ENCODE measurements around the gene SUCO.
A peak's percentile ranks its signal among the peaks of the same experiment; 100 is the strongest.

The SUCO gene

GRCh38 chr1:172653015-172653709, 120.2 kb downstream of the SUCO start:
- DNase-seq = no peak

DNA sequence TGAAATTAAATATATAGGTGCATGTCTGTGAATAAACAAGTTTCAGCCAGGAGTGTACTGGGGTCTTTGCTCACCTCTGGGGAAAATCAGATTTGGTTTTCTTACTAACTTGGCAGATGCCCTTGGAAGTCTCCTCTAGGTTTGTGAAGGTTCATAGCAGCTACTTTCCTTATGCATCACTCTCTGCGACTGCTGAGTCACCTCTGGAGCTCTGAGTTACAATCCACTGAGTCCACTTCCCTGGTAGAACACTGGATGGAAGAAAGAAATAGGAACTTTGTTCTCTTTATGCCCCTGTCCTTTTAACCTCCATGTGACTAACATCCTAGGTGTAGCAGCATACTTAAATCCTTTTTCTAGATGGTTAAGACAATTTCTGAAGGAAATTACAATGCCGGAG, 121.6 kb downstream of the SUCO start:
- DNase-seq = no peak

- no peak for DNase-seq
Measured at GRCh38 chr1:172656576-172656975, 123.6 kb downstream of the SUCO start.

GRCh38 chr1:172657586-172657985, 124.6 kb downstream of the SUCO start:
- DNase-seq = no peak

- DNase-seq = peak; percentile 25
Measured at GRCh38 chr1:172658871-172659453, 126.0 kb downstream of the SUCO start, which contains the start of gene FASLG. Gene FASLG (plus strand): TSS chr1:172659103. CDS start chr1:172659202, 99 bp downstream.

- no peak for DNase-seq
Measured at GRCh38 chr1:172661107-172661506, 128.2 kb downstream of the SUCO start.
